Measurements from ENCODE around the gene RAB40AL.
"Not testable (repeated sequence)": the region's sequence is repeated elsewhere in the genome, so short reads cannot be mapped to it uniquely, and the experiment has no call there.

The RAB40AL gene, protein sequence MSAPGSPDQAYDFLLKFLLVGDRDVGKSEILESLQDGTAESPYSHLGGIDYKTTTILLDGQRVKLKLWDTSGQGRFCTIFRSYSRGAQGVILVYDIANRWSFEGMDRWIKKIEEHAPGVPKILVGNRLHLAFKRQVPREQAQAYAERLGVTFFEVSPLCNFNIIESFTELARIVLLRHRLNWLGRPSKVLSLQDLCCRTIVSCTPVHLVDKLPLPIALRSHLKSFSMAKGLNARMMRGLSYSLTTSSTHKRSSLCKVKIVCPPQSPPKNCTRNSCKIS

DNA sequence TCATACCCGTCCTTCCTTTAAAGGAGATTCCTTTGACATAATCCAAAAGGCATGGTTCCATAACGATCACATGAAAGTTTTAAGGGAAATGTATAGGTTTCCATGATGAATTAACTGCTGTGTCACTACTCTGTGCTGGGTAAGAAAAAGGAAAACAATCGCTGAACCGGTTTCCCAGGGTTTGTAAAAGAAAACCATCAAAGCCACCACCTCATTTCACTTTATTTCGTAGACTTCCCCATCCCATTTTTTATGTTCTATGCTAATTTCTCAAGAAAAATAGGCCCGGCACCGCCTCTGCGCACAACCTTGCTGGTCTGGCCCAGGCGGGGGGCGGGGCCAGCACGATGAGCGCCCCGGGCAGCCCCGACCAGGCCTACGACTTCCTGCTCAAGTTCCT, at the start of gene RAB40AL:
RAB40AL (plus strand) TSS at position 301 of the 400 bp plus-strand sequence; CDS start at position 348, 47 bp downstream.
- H3K4me3 ChIP-seq (ENCODE audit: low read depth, low read length); in situ Hi-C loops (cut with HindIII; ENCODE audit: low sequenced_read_pairs); DNase-seq (ENCODE audit: low read depth, low spot score): not testable (repeated sequence)

DNA sequence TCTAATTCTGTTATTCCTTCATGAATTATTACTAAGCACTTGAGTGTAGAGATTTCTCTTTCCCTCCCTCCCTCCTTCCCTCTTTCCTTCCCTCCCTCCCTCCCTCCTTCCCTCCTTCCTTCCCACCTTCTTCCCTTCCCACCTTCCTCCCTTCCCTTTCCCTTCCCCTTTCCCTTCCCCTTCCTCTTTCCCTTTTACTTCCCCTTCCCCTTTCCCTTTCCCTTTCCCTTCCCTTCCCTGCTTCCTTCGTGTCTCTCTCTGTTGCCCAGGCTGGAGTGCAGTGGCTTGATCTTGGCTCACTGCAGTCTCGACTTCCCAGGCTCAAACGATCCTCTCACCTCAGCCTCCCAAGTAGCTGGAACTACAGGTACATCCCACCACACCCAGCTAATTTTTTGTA, 49.4 kb upstream of the RAB40AL start:
- in situ Hi-C loops (cut with HindIII; ENCODE audit: low sequenced_read_pairs): no loop called here
- TF ChIP-seq, protein P1, sequence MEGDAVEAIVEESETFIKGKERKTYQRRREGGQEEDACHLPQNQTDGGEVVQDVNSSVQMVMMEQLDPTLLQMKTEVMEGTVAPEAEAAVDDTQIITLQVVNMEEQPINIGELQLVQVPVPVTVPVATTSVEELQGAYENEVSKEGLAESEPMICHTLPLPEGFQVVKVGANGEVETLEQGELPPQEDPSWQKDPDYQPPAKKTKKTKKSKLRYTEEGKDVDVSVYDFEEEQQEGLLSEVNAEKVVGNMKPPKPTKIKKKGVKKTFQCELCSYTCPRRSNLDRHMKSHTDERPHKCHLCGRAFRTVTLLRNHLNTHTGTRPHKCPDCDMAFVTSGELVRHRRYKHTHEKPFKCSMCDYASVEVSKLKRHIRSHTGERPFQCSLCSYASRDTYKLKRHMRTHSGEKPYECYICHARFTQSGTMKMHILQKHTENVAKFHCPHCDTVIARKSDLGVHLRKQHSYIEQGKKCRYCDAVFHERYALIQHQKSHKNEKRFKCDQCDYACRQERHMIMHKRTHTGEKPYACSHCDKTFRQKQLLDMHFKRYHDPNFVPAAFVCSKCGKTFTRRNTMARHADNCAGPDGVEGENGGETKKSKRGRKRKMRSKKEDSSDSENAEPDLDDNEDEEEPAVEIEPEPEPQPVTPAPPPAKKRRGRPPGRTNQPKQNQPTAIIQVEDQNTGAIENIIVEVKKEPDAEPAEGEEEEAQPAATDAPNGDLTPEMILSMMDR (IDR thresholded peaks at IDR 0.05; ENCODE audit: low read depth, low read length): no peak
- no peak overlapping the region for H3K4me3 ChIP-seq (ENCODE audit: low read depth, low read length)
- DNase-seq (ENCODE audit: low read depth, low spot score): no peak

DNA sequence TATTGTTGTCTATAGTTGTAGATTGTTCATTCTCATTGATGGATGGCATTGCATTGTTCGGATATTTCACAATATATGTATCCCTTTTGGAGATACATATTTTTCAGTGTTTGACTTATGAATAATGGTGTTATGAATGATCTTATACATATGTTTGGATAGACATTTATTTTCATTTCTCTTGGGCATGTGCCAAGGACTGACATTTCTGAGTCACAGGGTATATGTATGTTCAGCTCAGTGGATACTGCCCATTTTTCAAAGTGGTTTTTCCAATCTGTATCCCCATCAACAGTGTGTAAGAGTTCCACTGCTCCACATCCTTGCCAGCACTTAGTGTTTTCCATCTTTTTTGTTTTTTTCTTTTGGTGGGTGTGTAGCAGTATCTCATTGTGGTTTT, 45.0 kb upstream of the RAB40AL start:
- TF ChIP-seq, protein P1 (IDR thresholded peaks at IDR 0.05; ENCODE audit: low read depth, low read length): no peak
- no peak for DNase-seq (ENCODE audit: low read depth, low spot score)
- in situ Hi-C loops (cut with HindIII; ENCODE audit: low sequenced_read_pairs): no loop called here
- H3K4me3 ChIP-seq (ENCODE audit: low read depth, low read length): no peak overlapping the region

DNA sequence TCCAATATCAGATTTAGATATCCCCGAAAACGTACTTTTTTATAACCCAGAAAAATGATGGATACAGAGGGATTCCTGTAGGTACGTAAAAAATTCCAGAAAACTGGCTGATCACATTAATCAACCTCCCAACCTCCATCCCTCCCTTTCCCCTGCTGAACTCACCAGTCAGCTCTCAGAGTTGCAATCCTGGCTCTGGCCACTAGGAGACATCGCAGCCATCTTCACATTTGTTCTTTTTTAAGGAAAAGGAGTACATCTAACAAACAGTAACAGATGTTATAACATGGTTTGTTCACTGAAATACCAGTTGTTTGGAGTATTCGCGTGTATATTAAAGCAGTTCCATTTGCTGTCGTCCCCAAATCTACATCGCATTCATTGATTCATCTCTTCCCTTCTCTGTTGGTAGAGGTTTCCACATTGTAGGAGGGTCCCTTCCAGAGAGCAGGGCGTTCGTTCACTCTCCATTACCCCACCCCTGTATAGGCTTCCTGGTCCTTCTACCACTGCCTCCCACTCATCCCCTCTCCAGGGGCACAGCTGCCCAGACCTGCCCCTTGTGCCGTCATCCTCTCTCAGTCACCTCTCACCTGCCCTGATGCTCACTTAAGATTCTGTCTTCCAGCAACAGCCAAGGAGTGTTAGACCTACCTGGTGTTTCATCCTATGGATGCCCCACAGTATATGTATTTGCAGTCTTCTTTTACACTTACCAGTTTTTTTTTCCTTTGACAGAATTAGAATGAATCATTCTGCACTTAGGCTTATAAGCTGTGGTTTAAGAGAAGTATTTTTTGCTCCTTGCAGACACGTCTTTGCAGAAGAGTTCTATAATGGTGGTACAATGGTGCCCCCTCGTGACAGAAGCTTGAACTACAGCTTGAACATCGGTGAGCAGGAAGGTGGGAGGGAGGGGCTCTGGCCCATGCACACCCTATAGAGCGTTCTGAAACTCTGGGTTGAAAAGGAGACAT, 36.8 kb upstream of the RAB40AL start:
- DNase-seq (ENCODE audit: low read depth, low spot score): peak; percentile 74
- H3K4me3 ChIP-seq (ENCODE audit: low read depth, low read length): no peak overlapping the region
- in situ Hi-C loops (cut with HindIII; ENCODE audit: low sequenced_read_pairs): no loop called here
- TF ChIP-seq, protein P1 (IDR thresholded peaks at IDR 0.05; ENCODE audit: low read depth, low read length): peak; percentile 74

DNA sequence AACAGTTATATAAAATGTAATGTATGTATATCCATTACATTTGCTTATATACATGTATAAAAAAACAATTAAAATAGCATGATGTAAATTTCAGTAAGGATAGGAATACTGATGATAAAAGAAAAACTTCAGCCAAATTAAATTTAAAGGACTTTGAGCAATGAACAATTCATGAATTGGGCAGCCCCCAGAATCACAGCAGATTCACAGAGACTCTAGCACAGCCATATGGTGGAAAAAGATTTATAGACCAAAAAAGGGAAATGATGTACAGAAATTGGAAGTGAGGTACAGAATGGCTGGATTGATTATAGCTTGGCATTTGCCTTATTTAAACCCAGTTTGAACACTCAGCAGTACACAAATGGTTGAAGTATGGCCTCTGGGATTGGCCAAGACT, 34.7 kb upstream of the RAB40AL start:
- TF ChIP-seq, protein P1 (IDR thresholded peaks at IDR 0.05; ENCODE audit: low read depth, low read length): no peak
- no peak for DNase-seq (ENCODE audit: low read depth, low spot score)
- in situ Hi-C loops (cut with HindIII; ENCODE audit: low sequenced_read_pairs): no loop called here
- no peak overlapping the region for H3K4me3 ChIP-seq (ENCODE audit: low read depth, low read length)

DNA sequence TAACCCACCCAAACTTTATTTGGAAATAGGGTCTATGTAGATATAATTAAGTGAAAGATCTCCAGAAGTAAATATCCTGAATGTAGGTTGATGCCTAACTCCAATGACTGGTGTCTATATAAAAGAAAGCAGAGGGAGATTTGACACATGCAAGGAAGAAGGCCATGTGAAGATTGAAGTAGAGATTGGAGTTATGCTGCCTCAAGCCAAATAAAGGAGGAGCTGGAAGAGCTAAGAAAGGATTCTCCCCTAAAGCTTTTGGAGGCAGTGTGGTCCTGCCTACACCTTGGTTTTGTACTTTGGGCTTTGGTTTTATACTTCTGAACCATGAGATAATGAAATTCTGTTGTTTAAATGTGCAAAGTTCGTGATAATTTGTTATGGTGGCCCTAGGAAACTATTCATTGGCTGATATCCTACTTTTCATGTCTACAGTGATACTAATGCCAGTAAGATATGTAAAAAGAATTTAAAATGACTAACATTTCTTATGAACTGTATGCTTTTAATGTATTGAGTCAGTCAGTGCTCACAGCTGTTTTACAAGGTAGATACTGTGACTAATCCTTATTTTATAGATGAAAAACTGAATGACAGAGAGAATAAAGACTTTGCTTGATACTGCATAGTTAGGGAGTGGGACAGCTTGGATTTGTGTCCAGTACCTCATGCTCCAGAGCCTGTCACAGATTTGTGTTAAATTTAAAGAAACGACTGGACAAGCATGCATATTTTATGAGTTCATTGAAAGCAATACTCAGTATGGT, 5.9 kb upstream of the RAB40AL start:
- no peak overlapping the region for H3K4me3 ChIP-seq (ENCODE audit: low read depth, low read length)
- TF ChIP-seq, protein P1 (IDR thresholded peaks at IDR 0.05; ENCODE audit: low read depth, low read length): no peak
- no peak for DNase-seq (ENCODE audit: low read depth, low spot score)
- in situ Hi-C loops (cut with HindIII; ENCODE audit: low sequenced_read_pairs): no loop called here

Data from astrocyte of the spinal cord (primary cell).